ENCODE data around the gene AGER. TPM values are rescaled to one million over a fixed set of nuclear protein-coding genes. Genes with fewer than 3 reads are reported as not detected.

Gene AGER
- total RNA-seq, 1 experiment from 2014 or later: 14.3 TPM

DNA sequence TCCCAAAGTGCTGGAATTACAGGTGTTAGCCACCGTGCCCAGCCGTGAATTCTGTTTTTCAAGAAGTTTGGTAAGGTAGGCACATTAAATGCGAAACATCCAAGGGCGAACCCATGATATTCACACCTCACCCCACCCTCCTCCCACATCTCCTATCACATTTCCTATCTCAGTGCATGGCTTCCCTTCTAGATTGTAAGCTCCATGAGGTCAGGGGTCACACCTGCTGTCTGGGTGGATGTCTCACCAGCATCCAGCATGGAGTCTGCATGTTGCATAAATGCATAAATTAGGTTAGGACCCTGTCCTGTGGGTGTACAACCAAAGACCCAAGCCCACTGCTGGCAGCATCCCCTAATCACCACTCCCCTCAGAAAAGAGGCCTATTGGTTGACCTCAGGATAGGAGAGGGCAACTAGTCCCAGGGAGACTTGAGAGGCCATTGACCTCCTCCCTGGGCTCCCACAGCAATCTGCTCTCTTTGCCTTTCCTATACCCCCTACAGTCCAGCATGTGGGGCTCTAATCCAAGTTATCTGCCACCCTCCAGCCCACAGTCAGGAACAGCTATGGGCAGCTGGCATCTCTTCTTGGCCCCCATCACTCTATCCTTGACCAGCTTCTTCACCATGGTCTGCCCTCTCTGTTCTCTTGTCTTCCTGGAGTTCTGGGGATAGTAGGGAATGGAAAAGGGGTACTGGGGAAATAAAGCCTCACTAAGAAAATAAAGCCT, 36.5 kb downstream of the AGER start:
- no peak overlapping the region for H3K9ac ChIP-seq (ENCODE audit: extremely low read depth, insufficient read length, low read length)
- Mint-ChIP-seq H3K4me3 (peak overlapping the region in 1 of 2 experiments; percentile 30; a peak in 1 of 5 replicates), H3K27ac (no peak overlapping the region; a peak in 1 of 7 replicates), H3K36me3 (ENCODE audit: insufficient read depth in 1 of 3, low read depth in 3 of 3) (peaks cover 0 to 8% (median 3%) of the 10 kb centered on the region in 3 experiments; a peak in 2 of 7 replicates), H3K9me3 (no peaks in the 10 kb centered on the region; a peak in 1 of 5 replicates), H3K4me1 (peaks cover 32 to 55% of the 10 kb centered on the region in 2 experiments), H3K27me3 (ENCODE audit: low read depth) (peaks cover 4% of the 10 kb centered on the region; the same call in 1 of the 2 replicates)
- no peaks in the 10 kb centered on the region for H4K20me1 ChIP-seq (ENCODE audit: control insufficient read depth, insufficient read depth, insufficient read length)
- H4K91ac ChIP-seq (ENCODE audit: insufficient read length, low read depth, low read length): no peak overlapping the region
- no peaks in the 10 kb centered on the region for H3K9me3 ChIP-seq (ENCODE audit: control insufficient read depth, low read depth, low read length)
- no peak overlapping the region for H3K14ac ChIP-seq (ENCODE audit: insufficient read depth, low read length)
- no peaks in the 10 kb centered on the region; the same call in 1 of the 2 replicates for H3K27me3 ChIP-seq (ENCODE audit: insufficient read depth, low read length)
- H3K79me2 ChIP-seq (ENCODE audit: insufficient read depth, low read length): no peaks in the 10 kb centered on the region
- no peak overlapping the region for H2AK5ac ChIP-seq (ENCODE audit: insufficient read length, low read length)
- H3K23ac ChIP-seq (ENCODE audit: insufficient read length, low read depth, low read length): no peak overlapping the region
- no CpG with 5 or more reads among the region's 4 CpGs for WGBS (ENCODE audit: extremely low coverage, insufficient read length, low lambda C conversion rate)
- H2BK15ac ChIP-seq (ENCODE audit: low read depth, low read length): no peak overlapping the region
- H3T11ph ChIP-seq (ENCODE audit: low read length): no peak overlapping the region
- peaks cover 21% of the 10 kb centered on the region for H3K23me2 ChIP-seq (ENCODE audit: insufficient read length, low read depth, low read length, poor library complexity, severe bottlenecking)
- H3K79me1 ChIP-seq (ENCODE audit: insufficient read depth, low read depth, low read length, poor library complexity, severe bottlenecking): no peaks in the 10 kb centered on the region
- no peak overlapping the region for H3K18ac ChIP-seq (ENCODE audit: insufficient read length, low read depth, low read length)
- H3K4me2 ChIP-seq (ENCODE audit: insufficient read depth, insufficient read length, low read length): no peak overlapping the region
- no peak for DNase-seq
- no peak overlapping the region for H3K56ac ChIP-seq (ENCODE audit: insufficient read length, low read depth, low read length)
- H3K4me1 ChIP-seq (ENCODE audit: insufficient read depth, low read length): peaks cover 9% of the 10 kb centered on the region
- TF ChIP-seq, protein P1, sequence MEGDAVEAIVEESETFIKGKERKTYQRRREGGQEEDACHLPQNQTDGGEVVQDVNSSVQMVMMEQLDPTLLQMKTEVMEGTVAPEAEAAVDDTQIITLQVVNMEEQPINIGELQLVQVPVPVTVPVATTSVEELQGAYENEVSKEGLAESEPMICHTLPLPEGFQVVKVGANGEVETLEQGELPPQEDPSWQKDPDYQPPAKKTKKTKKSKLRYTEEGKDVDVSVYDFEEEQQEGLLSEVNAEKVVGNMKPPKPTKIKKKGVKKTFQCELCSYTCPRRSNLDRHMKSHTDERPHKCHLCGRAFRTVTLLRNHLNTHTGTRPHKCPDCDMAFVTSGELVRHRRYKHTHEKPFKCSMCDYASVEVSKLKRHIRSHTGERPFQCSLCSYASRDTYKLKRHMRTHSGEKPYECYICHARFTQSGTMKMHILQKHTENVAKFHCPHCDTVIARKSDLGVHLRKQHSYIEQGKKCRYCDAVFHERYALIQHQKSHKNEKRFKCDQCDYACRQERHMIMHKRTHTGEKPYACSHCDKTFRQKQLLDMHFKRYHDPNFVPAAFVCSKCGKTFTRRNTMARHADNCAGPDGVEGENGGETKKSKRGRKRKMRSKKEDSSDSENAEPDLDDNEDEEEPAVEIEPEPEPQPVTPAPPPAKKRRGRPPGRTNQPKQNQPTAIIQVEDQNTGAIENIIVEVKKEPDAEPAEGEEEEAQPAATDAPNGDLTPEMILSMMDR (conservative IDR thresholded peaks at IDR 0.05): no peak
- no peak overlapping the region for H3K27ac ChIP-seq (ENCODE audit: insufficient read length, low read depth, low read length)
- H2BK120ac ChIP-seq (ENCODE audit: low read depth, low read length, poor library complexity, severe bottlenecking): no peak overlapping the region
- H4K8ac ChIP-seq (replicated peaks; ENCODE audit: insufficient read length, low read depth, low read length): no peak overlapping the region
- H2BK12ac ChIP-seq (ENCODE audit: insufficient read length, low read depth, low read length): no peak overlapping the region
- H4K5ac ChIP-seq (ENCODE audit: insufficient read length, low read depth, low read length): no peak overlapping the region
- no peak overlapping the region for H2BK5ac ChIP-seq (ENCODE audit: insufficient read length, low read length)
- no peak overlapping the region for H2BK20ac ChIP-seq (ENCODE audit: low read depth, low read length, poor library complexity, severe bottlenecking)
- no peak overlapping the region for H3K4ac ChIP-seq (ENCODE audit: low read depth, low read length)
- H2AFZ ChIP-seq (ENCODE audit: low read length): no peak overlapping the region
